SHP77 treated with DMSO at 0.1 percent for 48 hours (cell line): ENCODE results near the gene ADGRA3.
A peak's percentile ranks its signal among the peaks of the same experiment; 100 is the strongest.
"Not testable (repeated sequence)": the region's sequence is repeated elsewhere in the genome, so short reads cannot be mapped to it uniquely, and the experiment has no call there.

ENCODE experiments used
- DNase-seq: peaks from one replicate; lab custom pipeline; 2025; lab: John Stamatoyannopoulos, UW

The ADGRA3 gene

DNA sequence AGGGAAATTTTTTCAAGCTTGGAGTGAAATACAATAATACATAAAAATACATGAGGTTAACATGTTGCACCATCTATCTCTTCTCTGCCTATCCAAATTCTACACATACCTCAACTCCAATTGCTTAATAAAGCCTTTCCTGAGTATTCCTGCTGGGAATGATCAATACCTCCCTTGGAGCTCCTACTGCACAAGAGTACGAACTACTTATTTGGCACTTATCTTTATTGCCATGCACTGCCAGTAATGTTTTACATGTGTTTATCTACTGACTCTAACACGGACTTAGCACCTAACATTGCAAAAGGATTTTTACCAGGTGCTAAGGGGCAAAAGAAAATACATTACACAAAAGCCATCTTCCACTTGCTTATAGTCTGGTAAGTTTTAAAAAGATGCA is 80.2 kb downstream of the ADGRA3 start:
- no peak for DNase-seq

DNA sequence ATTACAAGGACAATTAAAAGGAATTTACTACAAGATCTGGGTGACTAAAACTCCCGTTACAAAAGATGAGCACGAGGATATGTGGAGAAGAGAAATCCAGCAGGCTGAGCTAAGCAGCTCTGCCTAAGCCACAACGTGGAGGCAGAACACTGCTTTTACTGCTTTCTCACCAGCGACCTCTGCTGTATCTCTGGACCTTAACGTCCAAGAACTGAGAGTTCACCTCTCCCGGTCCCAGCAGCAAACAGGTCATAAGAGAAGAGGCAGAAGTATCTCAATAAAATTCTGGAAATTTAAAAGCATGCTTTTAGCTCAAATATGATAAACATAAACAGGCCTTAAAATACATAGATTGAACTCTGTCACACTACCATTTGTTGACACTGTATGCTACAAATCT is 81.0 kb downstream of the ADGRA3 start:
- no peak for DNase-seq

GRCh38 chr4:22430626-22431025 is 85.2 kb downstream of the ADGRA3 start:
- no peak for DNase-seq

- DNase-seq = no peak
Measured at GRCh38 chr4:22428441-22428840, 87.4 kb downstream of the ADGRA3 start.

- no peak for DNase-seq
Measured at GRCh38 chr4:22427675-22428074, 88.2 kb downstream of the ADGRA3 start.

GRCh38 chr4:22420291-22420690 is 95.6 kb downstream of the ADGRA3 start:
- no peak for DNase-seq

DNA sequence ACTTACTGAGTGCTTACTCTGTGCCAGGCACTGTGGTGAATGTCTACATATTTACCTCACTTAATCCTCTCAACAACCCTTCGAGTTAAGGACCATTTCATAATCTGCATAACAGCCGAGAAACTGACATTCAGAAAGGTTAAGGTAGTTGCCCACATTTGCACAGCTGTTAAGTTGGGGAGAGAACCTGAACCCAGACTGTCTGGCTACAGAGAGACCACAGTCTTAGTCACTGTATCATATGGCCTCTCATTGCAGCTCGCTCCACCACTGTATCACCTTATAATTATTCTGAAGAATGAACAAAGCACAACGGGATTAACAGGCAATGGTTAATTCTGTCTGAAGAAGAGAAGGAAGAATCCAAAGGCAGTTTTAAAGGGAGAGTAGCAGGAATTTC is 98.5 kb downstream of the ADGRA3 start:
- no peak for DNase-seq

GRCh38 chr4:22416403-22416802 is 99.5 kb downstream of the ADGRA3 start:
- DNase-seq = no peak

DNA sequence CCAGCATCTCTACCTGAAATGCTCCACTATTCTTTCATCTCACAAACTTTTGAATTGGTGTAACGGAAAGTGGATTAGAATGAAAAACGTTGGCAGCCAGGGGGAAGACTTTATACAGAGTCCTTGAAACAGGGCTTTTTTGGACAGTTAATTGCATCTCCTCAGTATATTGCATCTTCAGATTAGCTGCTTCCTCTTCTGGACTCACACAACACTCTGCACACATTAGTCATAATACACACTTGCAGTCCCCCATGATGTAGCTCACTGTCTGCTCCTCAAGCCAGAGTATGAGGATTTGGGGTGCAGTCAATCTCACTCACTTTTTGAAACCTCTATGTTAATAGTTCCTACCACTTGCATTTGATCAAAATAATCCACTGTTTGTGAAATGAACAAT is 101.0 kb downstream of the ADGRA3 start:
- DNase-seq = no peak

GRCh38 chr4:22413471-22413870 is 102.4 kb downstream of the ADGRA3 start:
- no peak for DNase-seq

DNA sequence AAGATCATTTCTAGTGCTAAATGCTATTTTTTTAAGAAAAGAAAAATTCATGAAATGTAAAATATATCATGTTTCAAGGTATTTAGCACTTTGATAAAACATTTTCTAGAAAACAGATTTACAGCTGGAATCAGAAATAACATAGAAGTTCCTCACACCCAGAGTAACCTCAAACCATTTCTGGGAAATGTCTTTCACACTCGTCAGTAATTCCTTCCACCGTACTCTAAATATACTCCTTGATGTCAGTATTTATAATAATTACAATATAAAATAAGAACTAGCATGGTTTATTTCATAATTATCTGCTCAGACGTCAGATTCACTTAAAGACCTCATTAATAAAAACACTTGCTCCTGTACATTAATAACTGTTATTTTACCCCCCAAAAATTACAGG is 103.9 kb downstream of the ADGRA3 start:
- DNase-seq = no peak

- DNase-seq = no peak
Measured at GRCh38 chr4:22410645-22411247, 105.1 kb downstream of the ADGRA3 start.

GRCh38 chr4:22408474-22408873 is 107.4 kb downstream of the ADGRA3 start:
- no peak for DNase-seq

DNA sequence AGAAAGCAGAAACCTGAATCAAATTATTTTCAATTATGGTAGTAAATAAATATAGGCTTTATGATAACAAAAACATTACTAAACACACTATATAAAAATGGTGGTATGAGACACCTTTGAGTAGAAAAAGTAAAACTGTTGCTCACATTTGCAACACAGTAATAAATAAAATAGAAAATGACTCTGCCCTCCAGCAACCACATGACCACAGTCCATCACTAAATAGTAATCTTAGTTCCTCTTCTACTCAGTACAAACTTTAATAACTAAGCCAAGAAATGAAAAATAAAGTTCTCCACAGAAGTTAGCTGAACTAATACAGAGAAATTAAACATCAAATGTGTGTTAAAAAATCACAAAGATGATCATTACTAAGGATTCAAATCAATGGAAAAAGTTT is 108.5 kb downstream of the ADGRA3 start:
- DNase-seq = no peak

DNA sequence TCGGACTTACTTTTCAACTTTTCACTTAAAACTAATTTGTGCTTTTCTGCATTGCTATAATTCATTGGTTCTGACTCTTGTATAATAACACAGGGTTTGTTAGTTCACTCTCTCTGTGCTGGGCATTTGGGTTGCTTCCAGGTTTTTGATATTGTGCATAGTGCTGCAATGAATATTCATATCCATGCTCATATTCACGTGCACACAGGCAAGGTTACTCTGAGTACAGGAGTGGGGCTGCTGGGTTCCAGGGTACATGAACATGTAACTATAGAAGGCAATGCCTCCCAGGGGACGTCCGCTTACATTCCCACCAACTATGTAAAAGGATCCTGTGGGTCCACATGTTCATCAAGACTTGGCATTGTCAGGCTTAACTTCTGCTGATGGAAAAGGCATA is 117.2 kb downstream of the ADGRA3 start:
- DNase-seq = no peak

- DNase-seq = no peak
Measured at GRCh38 chr4:22391551-22391950, 124.3 kb downstream of the ADGRA3 start.

DNA sequence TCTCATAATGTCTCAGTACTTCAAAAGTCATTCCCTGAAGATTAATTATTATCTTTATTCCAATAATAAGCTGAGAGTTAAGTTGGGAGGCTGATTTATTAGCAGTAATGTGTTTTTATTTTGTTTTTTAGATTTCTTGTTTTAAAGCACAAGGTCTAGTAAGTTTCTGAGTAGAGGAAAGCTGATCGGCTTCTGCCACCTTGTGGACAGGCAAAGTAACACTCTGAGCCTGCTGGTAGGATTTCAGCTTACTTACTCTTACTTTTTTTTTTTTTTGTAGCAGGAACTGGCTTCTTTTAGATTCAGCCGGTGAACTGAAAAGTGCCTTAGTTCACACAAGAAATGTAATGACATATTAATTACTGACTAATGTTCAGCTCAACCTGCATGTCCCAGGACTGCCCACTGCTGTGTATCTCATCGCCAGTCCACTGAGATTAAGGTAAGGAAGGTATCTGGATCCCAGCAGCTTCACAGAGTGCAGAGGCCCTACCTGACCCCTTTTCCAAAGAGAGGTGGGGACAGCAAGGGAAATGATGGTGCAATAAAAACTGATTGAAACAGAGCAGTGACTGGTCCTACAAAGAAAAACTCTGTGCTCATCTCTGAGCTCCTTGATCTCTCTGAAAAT is 126.5 kb downstream of the ADGRA3 start:
- peak; percentile 1 for DNase-seq

- DNase-seq = no peak
Measured at GRCh38 chr4:22385611-22386011, 130.3 kb downstream of the ADGRA3 start.

GRCh38 chr4:22384154-22384553 is 131.7 kb downstream of the ADGRA3 start:
- no peak for DNase-seq

- DNase-seq = not testable (repeated sequence)
Measured at GRCh38 chr4:22382216-22382615, 133.7 kb downstream of the ADGRA3 start.

DNA sequence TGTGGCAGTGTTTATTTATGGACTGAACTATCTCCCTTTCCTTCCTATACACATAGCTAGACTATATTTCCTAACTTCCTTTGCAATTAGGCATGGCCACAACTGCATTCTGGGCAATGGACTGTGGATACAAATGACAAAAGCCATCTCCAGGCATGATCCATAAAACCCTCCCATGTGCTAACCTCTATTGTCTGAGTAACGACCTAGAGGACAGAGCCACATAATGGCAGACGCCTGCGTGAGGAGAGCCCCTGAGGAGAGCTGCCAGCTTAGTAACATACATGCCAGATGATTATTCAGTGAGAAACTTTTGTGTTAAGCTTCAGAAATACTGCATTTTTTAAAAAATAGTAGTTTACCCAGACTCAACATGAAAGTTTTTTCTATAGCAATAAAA is 142.9 kb downstream of the ADGRA3 start:
- no peak for DNase-seq

GRCh38 chr4:22369901-22370562 is 145.8 kb downstream of the ADGRA3 start:
- DNase-seq = no peak

- DNase-seq = no peak
Measured at GRCh38 chr4:22363787-22364186, 152.1 kb downstream of the ADGRA3 start.

DNA sequence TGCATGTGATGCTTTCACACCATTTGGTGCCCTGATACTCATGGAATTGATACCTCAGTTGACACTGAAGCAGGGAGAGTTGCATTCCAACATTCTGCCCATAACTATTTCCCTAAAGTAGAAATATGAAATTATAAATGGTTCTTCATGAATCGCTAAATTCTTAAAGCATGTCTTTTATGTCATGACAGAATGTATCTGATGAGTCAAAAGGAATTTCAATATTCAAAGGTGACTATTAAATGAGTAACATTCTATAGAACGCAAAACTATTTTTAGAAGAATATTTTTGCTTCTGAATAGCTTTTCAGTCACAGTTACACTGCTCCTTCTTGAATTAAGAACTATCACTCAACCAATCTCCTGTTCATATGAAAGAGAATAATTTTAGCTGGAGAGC is 152.8 kb downstream of the ADGRA3 start:
- DNase-seq = no peak
